ENCODE data around the gene GALR2.

Gene GALR2

GRCh38 chr17:76083536-76084182 is 9.1 kb downstream of the GALR2 start:
- H3K4me3 ChIP-seq (ENCODE audit: low read length) = no peak overlapping the region
- H3K4me2 ChIP-seq (ENCODE audit: low read length) = no peak overlapping the region
- H3K4me1 ChIP-seq (ENCODE audit: control insufficient read depth, insufficient read depth, low read length) = no peaks in the 10 kb centered on the region
- peaks cover 57% of the 10 kb centered on the region for H3K36me3 ChIP-seq (ENCODE audit: insufficient read depth, low read length)
- no peaks in the 10 kb centered on the region for H3K9me3 ChIP-seq (replicated peaks; ENCODE audit: low read length)
- peaks cover 25% of the 10 kb centered on the region for H3K27me3 ChIP-seq (ENCODE audit: control insufficient read depth, insufficient read depth, low read length)
- no peak overlapping the region for H3K9ac ChIP-seq (ENCODE audit: low read depth, low read length)

DNA sequence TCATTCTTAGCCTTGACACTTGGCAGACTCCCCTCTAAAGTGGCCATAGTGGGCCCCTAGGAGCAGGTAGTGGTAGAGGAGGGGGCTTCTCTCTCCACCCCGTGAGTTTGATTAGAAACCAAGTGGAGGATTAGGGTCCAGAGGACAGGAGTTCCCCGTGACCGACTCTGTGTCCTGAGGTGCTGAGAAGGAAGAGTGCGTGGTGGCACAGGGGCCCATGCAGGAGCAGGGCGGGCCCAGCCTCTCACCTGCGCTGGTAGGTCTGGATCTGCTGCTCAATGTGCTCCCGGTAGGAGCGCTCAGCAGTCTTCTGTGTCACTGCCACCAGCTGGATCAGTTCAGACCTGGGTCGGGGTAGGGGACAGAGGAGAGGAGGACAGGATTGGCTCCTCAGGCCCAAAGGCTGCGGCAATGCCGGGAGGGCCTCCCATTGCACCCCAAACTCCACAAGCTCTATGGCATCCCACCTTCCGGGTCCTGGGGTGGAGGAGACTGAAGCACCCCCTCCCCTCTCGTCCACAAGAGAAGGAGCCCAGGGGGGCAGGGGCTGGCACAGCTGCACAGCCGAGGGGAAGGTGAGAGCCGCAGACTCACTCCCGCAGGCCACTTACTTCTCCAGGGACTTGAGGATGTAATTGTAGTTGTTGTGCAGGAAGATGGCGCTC is 10.6 kb downstream of the GALR2 start:
- no peak overlapping the region for H3K4me2 ChIP-seq (ENCODE audit: low read length)
- H3K4me1 ChIP-seq (ENCODE audit: control insufficient read depth, insufficient read depth, low read length) = no peaks in the 10 kb centered on the region
- H3K9ac ChIP-seq (ENCODE audit: low read depth, low read length) = no peak overlapping the region
- H3K36me3 ChIP-seq (ENCODE audit: insufficient read depth, low read length) = peaks cover 72% of the 10 kb centered on the region
- H3K27me3 ChIP-seq (ENCODE audit: control insufficient read depth, insufficient read depth, low read length) = peaks cover 10% of the 10 kb centered on the region
- H3K9me3 ChIP-seq (replicated peaks; ENCODE audit: low read length) = no peaks in the 10 kb centered on the region
- no peak overlapping the region for H3K4me3 ChIP-seq (ENCODE audit: low read length)

DNA sequence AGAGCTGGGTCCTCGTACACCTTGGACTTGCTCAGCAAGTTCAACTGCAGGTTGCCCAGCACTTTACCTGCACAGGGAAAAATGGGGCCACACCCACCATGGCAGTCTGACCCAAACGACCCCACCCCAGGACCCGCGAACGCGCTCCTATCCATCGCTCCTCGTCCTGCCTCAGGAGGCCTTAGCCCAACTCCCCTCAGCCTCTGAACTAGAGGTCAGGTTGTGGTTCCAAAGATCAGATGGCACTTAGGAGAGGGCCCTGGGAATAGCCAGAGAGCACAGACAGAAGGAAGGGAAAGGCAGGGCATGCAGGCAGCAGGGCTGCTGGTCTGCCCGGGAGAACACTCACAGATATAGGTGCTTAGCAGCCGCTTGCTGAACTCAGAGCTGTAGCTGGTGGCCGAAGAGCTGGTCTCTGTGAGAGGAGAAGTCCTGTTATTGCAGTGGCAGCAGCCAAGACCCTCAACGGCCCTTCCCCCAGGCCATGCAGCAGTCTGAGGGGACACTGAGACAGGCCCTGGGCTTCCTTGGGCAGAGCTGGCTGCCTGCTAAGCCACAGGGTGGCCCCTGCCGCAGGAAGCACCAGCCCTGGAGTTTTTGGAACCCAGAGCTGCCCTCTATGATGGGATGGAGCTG is 11.3 kb downstream of the GALR2 start:
- Histone ChIP-seq H3K4me3 (ENCODE audit: low read length) (no peak overlapping the region), H3K27me3 (ENCODE audit: control insufficient read depth, insufficient read depth, low read length) (peaks cover 3% of the 10 kb centered on the region), H3K4me2 (ENCODE audit: low read length) (no peak overlapping the region), H3K9me3 (replicated peaks; ENCODE audit: low read length) (no peaks in the 10 kb centered on the region), H3K9ac (ENCODE audit: low read depth, low read length) (no peak overlapping the region), H3K4me1 (ENCODE audit: control insufficient read depth, insufficient read depth, low read length) (no peaks in the 10 kb centered on the region), H3K36me3 (ENCODE audit: insufficient read depth, low read length) (peaks cover 76% of the 10 kb centered on the region)

GRCh38 chr17:76086384-76086783 is 11.8 kb downstream of the GALR2 start:
- Histone ChIP-seq H3K4me2 (ENCODE audit: low read length) (no peak overlapping the region), H3K36me3 (ENCODE audit: insufficient read depth, low read length) (peaks cover 79% of the 10 kb centered on the region)

GRCh38 chr17:76087531-76087930 is 12.9 kb downstream of the GALR2 start:
- Histone ChIP-seq H3K36me3 (ENCODE audit: insufficient read depth, low read length) (peaks cover 86% of the 10 kb centered on the region), H3K4me1 (ENCODE audit: control insufficient read depth, insufficient read depth, low read length) (no peaks in the 10 kb centered on the region), H3K4me3 (ENCODE audit: low read length) (no peak overlapping the region), H3K9me3 (replicated peaks; ENCODE audit: low read length) (no peaks in the 10 kb centered on the region), H3K27me3 (ENCODE audit: control insufficient read depth, insufficient read depth, low read length) (no peaks in the 10 kb centered on the region), H3K9ac (ENCODE audit: low read depth, low read length) (no peak overlapping the region), H3K4me2 (ENCODE audit: low read length) (no peak overlapping the region)

More at GRCh38 chr17:76086384-76086783, 11.8 kb downstream of the GALR2 start:
- Histone ChIP-seq H3K4me1 (ENCODE audit: control insufficient read depth, insufficient read depth, low read length) (no peaks in the 10 kb centered on the region), H3K4me3 (ENCODE audit: low read length) (no peak overlapping the region), H3K27me3 (ENCODE audit: control insufficient read depth, insufficient read depth, low read length) (no peaks in the 10 kb centered on the region), H3K9ac (ENCODE audit: low read depth, low read length) (no peak overlapping the region), H3K9me3 (replicated peaks; ENCODE audit: low read length) (no peaks in the 10 kb centered on the region)

- Histone ChIP-seq H3K4me2 (ENCODE audit: low read length) (no peak overlapping the region), H3K9ac (ENCODE audit: low read depth, low read length) (no peak overlapping the region), H3K4me3 (ENCODE audit: low read length) (no peak overlapping the region), H3K4me1 (ENCODE audit: control insufficient read depth, insufficient read depth, low read length) (no peaks in the 10 kb centered on the region), H3K36me3 (ENCODE audit: insufficient read depth, low read length) (peaks cover 90% of the 10 kb centered on the region), H3K9me3 (replicated peaks; ENCODE audit: low read length) (no peaks in the 10 kb centered on the region), H3K27me3 (ENCODE audit: control insufficient read depth, insufficient read depth, low read length) (no peaks in the 10 kb centered on the region)
Observed at GRCh38 chr17:76088041-76088867, 13.7 kb downstream of the GALR2 start.

- Histone ChIP-seq H3K36me3 (ENCODE audit: insufficient read depth, low read length) (peaks cover 90% of the 10 kb centered on the region), H3K27me3 (ENCODE audit: control insufficient read depth, insufficient read depth, low read length) (no peaks in the 10 kb centered on the region), H3K4me1 (ENCODE audit: control insufficient read depth, insufficient read depth, low read length) (no peaks in the 10 kb centered on the region), H3K4me3 (ENCODE audit: low read length) (no peak overlapping the region), H3K4me2 (ENCODE audit: low read length) (no peak overlapping the region), H3K9ac (ENCODE audit: low read depth, low read length) (no peak overlapping the region), H3K9me3 (replicated peaks; ENCODE audit: low read length) (no peaks in the 10 kb centered on the region)
Observed at GRCh38 chr17:76088868-76089576, 14.4 kb downstream of the GALR2 start.

- H3K4me3 ChIP-seq (ENCODE audit: low read length) = no peak overlapping the region
- no peak overlapping the region for H3K9ac ChIP-seq (ENCODE audit: low read depth, low read length)
- no peak overlapping the region for H3K4me2 ChIP-seq (ENCODE audit: low read length)
- H3K4me1 ChIP-seq (ENCODE audit: control insufficient read depth, insufficient read depth, low read length) = peaks cover under 1% of the 10 kb centered on the region
- H3K9me3 ChIP-seq (replicated peaks; ENCODE audit: low read length) = no peaks in the 10 kb centered on the region
- peaks cover 89% of the 10 kb centered on the region for H3K36me3 ChIP-seq (ENCODE audit: insufficient read depth, low read length)
- no peaks in the 10 kb centered on the region for H3K27me3 ChIP-seq (ENCODE audit: control insufficient read depth, insufficient read depth, low read length)
Observed at GRCh38 chr17:76089680-76090516, 15.3 kb downstream of the GALR2 start.

DNA sequence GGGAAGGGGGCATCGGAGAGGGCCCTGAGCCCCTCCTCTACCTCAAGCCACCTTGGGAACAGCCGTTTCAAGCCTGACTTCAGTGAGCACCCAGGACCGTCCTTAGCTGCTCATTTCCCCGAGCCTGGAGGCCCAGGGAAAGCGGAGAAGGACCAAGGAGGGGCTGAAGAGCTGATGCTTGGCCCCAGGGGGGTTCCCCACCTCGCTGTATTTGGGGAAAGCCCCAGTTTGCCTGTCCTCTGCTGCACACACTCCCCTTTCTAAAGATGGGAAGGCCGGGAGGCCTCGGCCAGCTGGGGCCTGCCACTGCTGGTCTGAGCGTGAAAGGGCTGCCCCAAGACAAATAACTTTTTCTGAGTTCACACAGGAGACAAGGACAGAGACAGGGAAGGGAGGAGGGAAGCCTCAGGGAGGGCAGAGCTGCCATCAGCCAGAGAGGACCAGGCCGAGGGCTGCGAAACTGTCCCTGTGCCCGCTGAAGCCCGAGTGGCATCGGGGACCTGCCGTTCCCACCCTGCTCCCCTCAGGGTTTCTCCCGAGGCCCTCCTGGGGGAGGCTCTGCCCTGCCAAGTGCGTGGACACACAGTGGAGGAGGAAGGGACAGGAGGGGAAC is 16.0 kb downstream of the GALR2 start:
- H3K4me1 ChIP-seq (ENCODE audit: control insufficient read depth, insufficient read depth, low read length) = peaks cover 8% of the 10 kb centered on the region
- no peaks in the 10 kb centered on the region for H3K27me3 ChIP-seq (ENCODE audit: control insufficient read depth, insufficient read depth, low read length)
- no peak overlapping the region for H3K9ac ChIP-seq (ENCODE audit: low read depth, low read length)
- H3K4me3 ChIP-seq (ENCODE audit: low read length) = no peak overlapping the region
- H3K9me3 ChIP-seq (replicated peaks; ENCODE audit: low read length) = no peaks in the 10 kb centered on the region
- H3K36me3 ChIP-seq (ENCODE audit: insufficient read depth, low read length) = peaks cover 84% of the 10 kb centered on the region
- no peak overlapping the region for H3K4me2 ChIP-seq (ENCODE audit: low read length)

All from skeletal muscle satellite cell (primary cell).